ENCODE data around the gene IFIH1.

IFIH1 gene

GRCh38 chr2:162226836-162227235 lies 91.6 kb downstream of the IFIH1 start:
- Mint-ChIP-seq H3K9me3 (ENCODE audit: low read depth) (no peaks in the 10 kb centered on the region), H3K4me3 (no peak overlapping the region), H3K4me1 (ENCODE audit: low read depth) (no peaks in the 10 kb centered on the region), H3K27me3 (peaks cover 14% of the 10 kb centered on the region), H3K36me3 (no peaks in the 10 kb centered on the region), H3K27ac (no peak overlapping the region)

- Mint-ChIP-seq H3K4me1 (ENCODE audit: low read depth) (no peaks in the 10 kb centered on the region), H3K4me3 (no peak overlapping the region), H3K27ac (no peak overlapping the region), H3K36me3 (no peaks in the 10 kb centered on the region), H3K9me3 (ENCODE audit: low read depth) (no peaks in the 10 kb centered on the region), H3K27me3 (peaks cover 20% of the 10 kb centered on the region)
These were observed 97.4 kb downstream of the IFIH1 start for GRCh38 chr2:162221064-162221463.

- H3K9me3 Mint-ChIP-seq (ENCODE audit: low read depth), result no peaks in the 10 kb centered on the region
- H3K27me3 Mint-ChIP-seq, result peaks cover 17% of the 10 kb centered on the region
- H3K27ac Mint-ChIP-seq, result no peak overlapping the region
- H3K4me3 Mint-ChIP-seq, result no peak overlapping the region
- no peaks in the 10 kb centered on the region for H3K36me3 Mint-ChIP-seq
- no peaks in the 10 kb centered on the region for H3K4me1 Mint-ChIP-seq (ENCODE audit: low read depth)
These were observed 98.1 kb downstream of the IFIH1 start for GRCh38 chr2:162220368-162220767.

GRCh38 chr2:162219426-162219825 lies 99.1 kb downstream of the IFIH1 start:
- H3K4me3 Mint-ChIP-seq, result no peak overlapping the region
- H3K4me1 Mint-ChIP-seq (ENCODE audit: low read depth), result no peaks in the 10 kb centered on the region
- H3K9me3 Mint-ChIP-seq (ENCODE audit: low read depth), result no peaks in the 10 kb centered on the region
- H3K27ac Mint-ChIP-seq, result no peak overlapping the region
- no peaks in the 10 kb centered on the region for H3K36me3 Mint-ChIP-seq
- peaks cover 15% of the 10 kb centered on the region for H3K27me3 Mint-ChIP-seq

- H3K27me3 Mint-ChIP-seq, result peaks cover 14% of the 10 kb centered on the region
- H3K36me3 Mint-ChIP-seq, result no peaks in the 10 kb centered on the region
- no peaks in the 10 kb centered on the region for H3K9me3 Mint-ChIP-seq (ENCODE audit: low read depth)
- no peak overlapping the region for H3K27ac Mint-ChIP-seq
- H3K4me3 Mint-ChIP-seq, result no peak overlapping the region
- no peaks in the 10 kb centered on the region for H3K4me1 Mint-ChIP-seq (ENCODE audit: low read depth)
These were observed 100.9 kb downstream of the IFIH1 start for GRCh38 chr2:162217598-162217997.

All from activated naive CD8-positive, alpha-beta T cell (primary cell).